HG02610 (cell line): Measurements from ENCODE around the gene HERC6.
"Not testable (repeated sequence)": the region's sequence is repeated elsewhere in the genome, so short reads cannot be mapped to it uniquely, and the experiment has no call there.

Experiments used
- ATAC-seq: cut with Tn5 transposase; IDR thresholded peaks from one replicate; pipeline ENCODE4 v1.9.1; 2021; ENCODE audit warnings: mild to moderate bottlenecking, moderate library complexity; ENCODE audit not compliant: unreplicated experiment

Gene HERC6

GRCh38 chr4:88390128-88390527, 11.5 kb downstream of the HERC6 start:
- ATAC-seq = no peak

DNA sequence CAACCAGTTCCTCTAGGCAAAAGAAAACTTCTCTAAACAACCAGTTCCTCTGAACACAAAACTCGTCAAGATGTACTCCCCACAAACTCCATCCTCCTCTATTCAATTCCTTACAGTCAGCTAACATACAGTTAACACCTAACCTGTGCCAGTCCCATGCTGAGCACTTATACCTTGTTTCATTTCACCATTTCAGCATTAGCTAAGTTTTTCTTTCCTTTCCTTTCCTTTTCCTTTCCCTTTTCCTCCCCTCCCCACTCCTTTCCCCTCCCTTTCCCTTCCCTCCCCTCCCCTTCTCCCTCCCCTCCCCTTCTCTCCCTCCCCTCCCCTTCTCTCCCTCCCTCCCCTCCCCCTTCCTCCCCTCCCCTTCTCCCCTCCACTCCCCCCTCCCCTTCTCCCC, 13.1 kb downstream of the HERC6 start:
- no peak for ATAC-seq

GRCh38 chr4:88396681-88397080, 18.0 kb downstream of the HERC6 start:
- no peak for ATAC-seq

GRCh38 chr4:88398381-88398780, 19.7 kb downstream of the HERC6 start:
- no peak for ATAC-seq

DNA sequence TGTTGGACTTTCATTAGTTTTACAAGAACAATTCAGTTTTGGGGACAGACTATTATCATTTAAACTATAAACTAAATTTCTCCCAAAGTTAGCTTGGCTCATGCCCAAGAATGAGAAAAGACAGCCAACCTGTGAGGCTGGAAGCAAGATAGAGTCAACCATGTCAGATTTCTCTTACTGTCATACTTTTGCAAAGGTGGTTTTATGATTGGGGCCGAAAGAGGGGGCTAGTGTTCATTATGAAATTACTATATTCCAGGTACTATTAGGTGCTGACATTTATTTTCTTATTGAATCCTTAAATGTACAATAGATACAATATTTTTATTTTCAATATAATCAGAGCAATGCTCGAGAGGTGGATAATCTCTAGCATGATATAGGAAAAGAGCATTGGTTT, 30.6 kb downstream of the HERC6 start:
- ATAC-seq = no peak

GRCh38 chr4:88409789-88410188, 31.1 kb downstream of the HERC6 start:
- ATAC-seq = no peak

- peak; percentile 88 for ATAC-seq
Measured at GRCh38 chr4:88411491-88412096, 32.9 kb downstream of the HERC6 start.

DNA sequence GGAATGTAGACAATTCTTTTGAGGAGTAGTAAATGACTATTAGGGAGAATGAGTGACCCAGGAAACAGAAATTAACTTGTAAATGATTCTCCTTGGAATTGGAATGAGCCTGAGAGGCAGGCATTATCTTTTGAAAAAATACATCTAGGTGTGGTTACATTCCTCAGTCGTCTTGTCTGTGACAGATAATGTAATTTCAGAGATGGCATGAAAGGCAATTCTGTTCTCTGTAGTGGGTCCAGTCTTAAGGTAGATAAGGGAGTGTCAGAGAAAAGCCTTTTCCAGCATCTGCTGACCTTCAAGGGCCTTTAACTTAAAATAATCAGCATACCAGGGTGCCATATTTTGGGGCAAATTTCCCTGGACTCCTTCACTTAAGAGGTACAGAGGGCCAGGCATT, 35.1 kb downstream of the HERC6 start:
- ATAC-seq = no peak

DNA sequence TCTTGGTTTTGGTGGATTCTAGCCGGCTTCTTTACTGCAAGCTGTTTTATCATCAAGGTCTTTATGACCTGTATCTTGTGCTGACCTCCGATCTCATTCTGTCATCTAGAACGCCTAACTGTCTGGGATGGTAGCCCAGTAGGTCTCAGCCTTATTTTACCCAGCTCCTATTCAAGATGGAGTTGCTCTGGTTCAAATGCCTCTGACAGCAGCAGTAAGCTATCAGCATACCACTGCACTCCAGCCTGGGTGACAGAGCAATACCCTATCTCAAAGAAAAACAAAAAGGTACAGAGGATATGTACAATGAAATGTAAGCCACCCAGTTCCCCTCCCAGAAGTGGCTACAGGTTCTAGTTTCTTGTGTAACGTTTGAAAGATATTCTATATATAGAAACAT, 36.1 kb downstream of the HERC6 start:
- no peak for ATAC-seq

GRCh38 chr4:88415982-88416381, 37.3 kb downstream of the HERC6 start:
- ATAC-seq = no peak

- no peak for ATAC-seq
Measured at GRCh38 chr4:88418411-88418810, 39.8 kb downstream of the HERC6 start.

- ATAC-seq = peak; percentile 64
Measured at GRCh38 chr4:88419874-88420273, 41.2 kb downstream of the HERC6 start.

- no peak for ATAC-seq
Measured at GRCh38 chr4:88420844-88421243, 42.2 kb downstream of the HERC6 start.

- ATAC-seq = no peak
Measured at GRCh38 chr4:88422403-88422802, 43.8 kb downstream of the HERC6 start.

DNA sequence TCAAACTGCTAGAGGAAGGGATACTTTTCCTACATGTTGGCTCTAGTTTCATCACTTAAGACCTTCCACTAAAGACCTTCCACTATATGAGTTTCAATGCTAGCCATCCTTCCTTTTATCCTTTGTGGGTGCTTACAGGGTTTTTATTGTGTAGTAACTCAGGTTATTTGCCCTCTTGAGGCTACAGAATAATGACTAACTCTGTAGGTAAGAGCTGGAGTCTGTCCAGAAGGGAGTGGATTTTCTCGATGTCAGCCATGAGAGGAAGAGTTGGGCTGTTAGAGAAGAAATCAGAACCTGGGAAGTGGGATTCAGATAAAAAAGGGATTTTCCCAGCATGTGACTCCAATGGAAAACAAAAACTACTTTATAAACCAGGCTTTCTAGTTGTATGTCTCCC, 50.7 kb downstream of the HERC6 start:
- ATAC-seq = no peak

GRCh38 chr4:88435987-88436693, 57.5 kb downstream of the HERC6 start:
- no peak for ATAC-seq

- not testable (repeated sequence) for ATAC-seq
Measured at GRCh38 chr4:88437873-88438272, 59.2 kb downstream of the HERC6 start.

GRCh38 chr4:88439161-88439760, 60.6 kb downstream of the HERC6 start:
- no peak for ATAC-seq

GRCh38 chr4:88440146-88440545, 61.5 kb downstream of the HERC6 start:
- ATAC-seq = no peak

DNA sequence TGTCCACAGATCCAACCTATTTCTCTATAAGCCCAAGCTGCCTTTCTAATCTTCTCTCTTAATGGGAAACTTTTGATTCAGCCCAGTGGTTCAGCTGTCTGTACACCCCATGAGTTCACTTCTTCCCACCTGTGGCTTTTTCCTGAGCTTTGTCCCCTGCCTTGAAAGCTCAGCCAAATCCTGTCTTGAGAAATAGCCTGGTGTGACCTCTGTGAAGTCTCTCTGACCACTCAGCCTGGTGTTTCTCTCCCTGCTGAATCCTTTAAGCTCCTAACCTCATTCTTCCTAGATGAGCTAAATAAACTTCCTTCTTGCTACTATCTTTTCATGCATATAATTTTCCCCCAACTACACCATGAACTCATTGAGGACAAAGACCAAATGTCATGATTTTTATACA, 63.0 kb downstream of the HERC6 start:
- no peak for ATAC-seq

DNA sequence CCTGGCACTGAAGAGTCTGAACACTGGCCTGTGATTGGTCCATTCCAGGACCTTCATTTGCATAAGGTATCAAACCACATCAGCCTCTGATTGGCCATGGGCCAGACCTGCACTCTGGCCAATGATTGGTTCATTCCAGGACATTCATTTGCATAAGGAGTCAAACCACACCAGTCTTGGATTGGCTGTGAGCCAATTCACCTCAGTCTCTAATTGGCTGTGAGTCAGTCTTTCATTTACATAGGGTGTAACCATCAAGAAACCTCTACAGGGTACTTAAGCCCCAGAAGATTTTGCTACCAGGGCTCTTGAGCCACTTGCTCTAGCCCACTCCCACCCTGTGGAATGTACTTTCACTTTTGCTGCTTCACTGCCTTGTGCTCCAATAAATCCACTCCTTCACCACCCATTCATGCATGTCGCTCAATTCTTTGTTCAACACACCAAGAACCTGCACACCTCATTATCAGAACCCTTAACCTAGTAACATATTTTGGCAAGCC, 64.1 kb downstream of the HERC6 start:
- ATAC-seq = no peak

GRCh38 chr4:88443486-88443885, 64.8 kb downstream of the HERC6 start:
- no peak for ATAC-seq
